ENCODE results near the gene GPR150. TPM values are rescaled to one million over a fixed set of nuclear protein-coding genes. Genes with fewer than 3 reads are reported as not detected.

The GPR150 gene
- total RNA-seq, 2 donors from 2014 or later: 0.51 to 3.0 TPM

- H3K4me1 ChIP-seq (replicated peaks): no peaks in the 10 kb centered on the region
- intact Hi-C loops (cut with DNase I): no loop called here
- WGBS: 80% methylated on average over 1 of the region's 1 CpG
- peak; percentile 72 for TF ChIP-seq POLR2AphosphoS5 (IDR thresholded peaks at IDR 0.05)
- TF ChIP-seq POLR2A (IDR thresholded peaks at IDR 0.05): no peak
- DNase-seq (ENCODE audit: low spot score): no peak
- no peaks in the 10 kb centered on the region for H3K9me3 ChIP-seq
- H3K27ac ChIP-seq: peak overlapping the region; percentile 10 to 57
- H3K36me3 ChIP-seq: no peaks in the 10 kb centered on the region
- no peaks in the 10 kb centered on the region for H3K27me3 ChIP-seq (replicated peaks; ENCODE audit: insufficient read depth)
- no peak overlapping the region for H3K4me3 ChIP-seq
Measured at GRCh38 chr5:95652849-95653248, 33.0 kb downstream of the GPR150 start.

- Histone ChIP-seq H3K4me1 (replicated peaks) (no peaks in the 10 kb centered on the region), H3K27me3 (replicated peaks; ENCODE audit: insufficient read depth) (no peaks in the 10 kb centered on the region), H3K9me3 (no peaks in the 10 kb centered on the region), H3K4me3 (no peak overlapping the region), H3K27ac (no peak overlapping the region), H3K36me3 (no peaks in the 10 kb centered on the region)
- intact Hi-C loops (cut with DNase I): no loop called here
- WGBS: 96% methylated on average over 3 of the region's 3 CpGs
- DNase-seq (ENCODE audit: low spot score): no peak
- TF ChIP-seq POLR2AphosphoS5 (IDR thresholded peaks at IDR 0.05) (no peak), CTCF (IDR thresholded peaks at IDR 0.05) (no peak), POLR2A (IDR thresholded peaks at IDR 0.05) (no peak)
Measured at GRCh38 chr5:95654196-95654595, 34.3 kb downstream of the GPR150 start.

- no peak for TF ChIP-seq POLR2AphosphoS5 (IDR thresholded peaks at IDR 0.05)
- no peak for TF ChIP-seq CTCF (IDR thresholded peaks at IDR 0.05)
- TF ChIP-seq POLR2A (IDR thresholded peaks at IDR 0.05): no peak
- Histone ChIP-seq H3K4me3 (no peak overlapping the region), H3K9me3 (no peaks in the 10 kb centered on the region), H3K36me3 (no peaks in the 10 kb centered on the region), H3K27me3 (replicated peaks; ENCODE audit: insufficient read depth) (no peaks in the 10 kb centered on the region), H3K27ac (no peak overlapping the region), H3K4me1 (replicated peaks) (no peaks in the 10 kb centered on the region)
- intact Hi-C loops (cut with DNase I): no loop called here
- DNase-seq (ENCODE audit: low spot score): no peak
- WGBS: 42% methylated on average over 1 of the region's 1 CpG
Measured at GRCh38 chr5:95655575-95655974, 35.7 kb downstream of the GPR150 start.

GRCh38 chr5:95660060-95660459 lies 40.2 kb downstream of the GPR150 start:
- no peaks in the 10 kb centered on the region for H3K4me1 ChIP-seq (replicated peaks)
- no peaks in the 10 kb centered on the region for H3K27me3 ChIP-seq (replicated peaks; ENCODE audit: insufficient read depth)
- H3K9me3 ChIP-seq: no peaks in the 10 kb centered on the region
- 82% methylated on average over 2 of the region's 2 CpGs for WGBS
- H3K27ac ChIP-seq: no peak overlapping the region
- DNase-seq (ENCODE audit: low spot score): no peak
- intact Hi-C loops (cut with DNase I): no loop called here
- H3K4me3 ChIP-seq: no peak overlapping the region
- TF ChIP-seq POLR2A (IDR thresholded peaks at IDR 0.05) (no peak), POLR2AphosphoS5 (IDR thresholded peaks at IDR 0.05) (no peak), CTCF (IDR thresholded peaks at IDR 0.05) (no peak)
- no peaks in the 10 kb centered on the region for H3K36me3 ChIP-seq

- no peak for DNase-seq (ENCODE audit: low spot score)
- no peaks in the 10 kb centered on the region for H3K36me3 ChIP-seq
- intact Hi-C loops (cut with DNase I): no loop called here
Measured at GRCh38 chr5:95662946-95663345, 43.1 kb downstream of the GPR150 start.

GRCh38 chr5:95664204-95664786 lies 44.4 kb downstream of the GPR150 start:
- no peaks in the 10 kb centered on the region for H3K27me3 ChIP-seq (replicated peaks; ENCODE audit: insufficient read depth)
- no peak for DNase-seq (ENCODE audit: low spot score)
- intact Hi-C loops (cut with DNase I): no loop called here

More at GRCh38 chr5:95662946-95663345, 43.1 kb downstream of the GPR150 start:
- H3K4me3 ChIP-seq: no peak overlapping the region
- no peaks in the 10 kb centered on the region for H3K27me3 ChIP-seq (replicated peaks; ENCODE audit: insufficient read depth)
- no peak for TF ChIP-seq POLR2AphosphoS5 (IDR thresholded peaks at IDR 0.05)
- TF ChIP-seq POLR2A (IDR thresholded peaks at IDR 0.05): no peak
- no peaks in the 10 kb centered on the region for H3K4me1 ChIP-seq (replicated peaks)
- no peaks in the 10 kb centered on the region for H3K9me3 ChIP-seq
- H3K27ac ChIP-seq: no peak overlapping the region

More at GRCh38 chr5:95664204-95664786, 44.4 kb downstream of the GPR150 start:
- Histone ChIP-seq H3K9me3 (no peaks in the 10 kb centered on the region), H3K4me3 (no peak overlapping the region), H3K36me3 (no peaks in the 10 kb centered on the region), H3K27ac (peak overlapping the region; percentile 55 to 75), H3K4me1 (replicated peaks) (no peaks in the 10 kb centered on the region)
- 5% methylated on average over 3 of the region's 3 CpGs for WGBS
- TF ChIP-seq POLR2A (IDR thresholded peaks at IDR 0.05): no peak
- peak; percentile 55 for TF ChIP-seq POLR2AphosphoS5 (IDR thresholded peaks at IDR 0.05)
- peak; percentile 62 to 93 (median 80) for TF ChIP-seq CTCF (IDR thresholded peaks at IDR 0.05)

Data from prostate gland (tissue), 2 donors.